GM12878 (cell line): ENCODE measurements around the gene GMPPA.

ENCODE experiments used
- CREM ChIP-seq: IDR thresholded peaks from 2 replicates; pipeline ENCODE4 v1.6.1; 2014; ENCODE audit warnings: antibody characterized with exemption, low read depth
- CTCF ChIP-seq, 3 experiments: IDR thresholded peaks in 2 of 3; conservative IDR thresholded peaks in 1 of 3; 2 replicates each; pipeline ENCODE4 v1.5.1; 2011; ENCODE audit warnings: low read depth in 3 of 3, low read length in 3 of 3, mild to moderate bottlenecking in 3 of 3, control low read depth in 2 of 3, moderate library complexity in 2 of 3, inconsistent platforms in 1 of 3, mixed read lengths in 1 of 3; ENCODE audit not compliant: control insufficient read depth in 2 of 3, insufficient read depth in 1 of 3; ENCODE audit errors: extremely low read depth in 1 of 3

GRCh38 chr2:219491278-219491963, 7.3 kb upstream of the GMPPA start:
- no peak for TF ChIP-seq CTCF (IDR thresholded peaks at IDR 0.05 in 2 of 3, conservative IDR thresholded peaks at IDR 0.05 in 1 of 3; ENCODE audit: control insufficient read depth in 2 of 3, extremely low read depth in 1 of 3, insufficient read depth in 1 of 3, low read depth in 3 of 3, low read length in 3 of 3)
- no peak for TF ChIP-seq CREM
